K562 (cell line): ENCODE results near the gene XPO4. TPM values are rescaled to one million over a fixed set of nuclear protein-coding genes. Genes with fewer than 3 reads are reported as not detected.

Experiments used
- ATAC-seq: fragments of 200-7000 bp; cut with Tn5 transposase; 3 replicates; pipeline ENCODE4 v1.9.1; 2020; ENCODE audit warnings: moderate library complexity
- BruUV-seq: library from RNA; stranded (reverse); fragments of 400-500 nt; replicated peaks from 2 replicates; lab custom pipeline; 2021; lab: Mats Ljungman, UMichigan
- CTCF ChIA-PET: fragments of 300-600 bp; formaldehyde crosslinking; extraction: SDS; loops from one replicate; lab custom pipeline; 2021; ENCODE audit warnings: low intra/inter-chr PET ratio; lab: Yijun Ruan, JAX
- POLR2A ChIA-PET: fragments of 300-600, 350-650 bp; sonication (Branson Sonifier 250); formaldehyde crosslinking; extraction: SDS; loops from one replicate; lab custom pipeline; 2021; ENCODE audit warnings: antibody characterized with exemption, inconsistent platforms; lab: Yijun Ruan, JAX
- DNase-seq, 4 experiments: peaks; one replicate each; pipeline versions ENCODE4 v3.0.0 to v3.0.0-alpha.2; 2011 to 2018; ENCODE audit warnings: low spot score in 3 of 4, mixed read lengths in 3 of 4; ENCODE audit errors: extremely low read depth in 1 of 4
- FAIRE-seq: peaks from 2 replicates; lab custom pipeline; 2011; peaks lifted over from hg19 to GRCh38; lab: Jason Lieb, UNC
- H2AFZ ChIP-seq: 2 replicates; pipeline ENCODE4 v1.6.0; 2011; ENCODE audit warnings: low read depth, low read length, control low read depth, inconsistent platforms
- H3K27ac ChIP-seq: fragments of 200-600 bp; 3 replicates; pipeline ENCODE4 v1.8.0; 2011; ENCODE audit warnings: low read depth, mild to moderate bottlenecking, control low read depth, inconsistent platforms, low read length, moderate library complexity, mixed read lengths; ENCODE audit errors: extremely low read depth
- H3K27me3 ChIP-seq, 2 experiments: fragments of 300-600 bp in 1 of 2; 2 replicates in 1 of 2; 3 replicates in 1 of 2; pipeline versions ENCODE4 v1.6.0 to v1.8.0; 2011; ENCODE audit warnings: inconsistent platforms in 2 of 2, low read length in 2 of 2, mild to moderate bottlenecking in 1 of 2, mixed read lengths in 1 of 2, moderate library complexity in 1 of 2; ENCODE audit not compliant: control insufficient read depth in 2 of 2, insufficient read depth in 2 of 2
- H3K36me3 ChIP-seq: fragments of 300-600 bp; 3 replicates; pipeline ENCODE4 v1.8.0; 2011; ENCODE audit warnings: mild to moderate bottlenecking, low read length, inconsistent platforms; ENCODE audit not compliant: control insufficient read depth, insufficient read depth
- H3K4me1 ChIP-seq, 2 experiments: fragments of 200-600 bp in 1 of 2; replicated peaks in 1 of 2; 2 replicates in 1 of 2; 3 replicates in 1 of 2; pipeline versions ENCODE4 v1.5.1 to v1.8.0; 2011; ENCODE audit warnings: inconsistent platforms in 2 of 2, low read length in 2 of 2, mild to moderate bottlenecking in 1 of 2, mixed read lengths in 1 of 2, moderate library complexity in 1 of 2; ENCODE audit not compliant: control insufficient read depth in 2 of 2, insufficient read depth in 2 of 2
- H3K4me2 ChIP-seq: 2 replicates; pipeline ENCODE4 v1.6.1; 2011; ENCODE audit warnings: low read length, control low read depth, inconsistent platforms, mixed read lengths; ENCODE audit not compliant: insufficient read depth
- H3K4me3 ChIP-seq: fragments of 200-600 bp; sonication (generic), shearing (Covaris generic); 2 replicates; pipeline ENCODE4 v1.5.1; 2016; ENCODE audit warnings: control low read depth, inconsistent platforms
- H3K79me2 ChIP-seq: fragments of 200-600 bp; 3 replicates; pipeline ENCODE4 v1.8.0; 2011; ENCODE audit warnings: low read length, inconsistent platforms; ENCODE audit not compliant: control insufficient read depth, insufficient read depth
- H3K9ac ChIP-seq, 2 experiments: 2 replicates each; pipeline versions ENCODE4 v1.6.0 to v1.6.1; 2011; ENCODE audit warnings: low read depth in 2 of 2, low read length in 2 of 2, control low read depth in 1 of 2, inconsistent platforms in 1 of 2, mild to moderate bottlenecking in 1 of 2, mixed read lengths in 1 of 2; ENCODE audit not compliant: insufficient read depth in 1 of 2
- H3K9me1 ChIP-seq: one replicate; pipeline ENCODE4 v1.6.0; 2011; ENCODE audit warnings: inconsistent platforms, mild to moderate bottlenecking, low read length, moderate library complexity; ENCODE audit not compliant: control insufficient read depth, insufficient read depth
- H3K9me3 ChIP-seq: replicated peaks from 2 replicates; pipeline ENCODE4 v1.5.1; 2011; ENCODE audit warnings: low read depth, low read length, inconsistent platforms; ENCODE audit not compliant: control insufficient read depth, insufficient read depth
- H4K20me1 ChIP-seq: replicated peaks from 2 replicates; pipeline ENCODE4 v1.6.1; 2011; ENCODE audit warnings: low read length, inconsistent platforms, mixed read lengths; ENCODE audit not compliant: control insufficient read depth, insufficient read depth
- PCBP1 ChIP-seq: fragments of 200-400 bp; formaldehyde crosslinking; IDR thresholded peaks from 2 replicates; pipeline ENCODE4 v1.6.1; 2018; ENCODE audit warnings: mild to moderate bottlenecking, low read depth, low read length; ENCODE audit not compliant: poor library complexity, severe bottlenecking
- ZNF184 ChIP-seq: sonication (generic); formaldehyde crosslinking; IDR thresholded peaks from 2 replicates; pipeline ENCODE4 v1.5.0; 2020; ENCODE audit warnings: missing genetic modification reagents
- ZNF316 ChIP-seq: fragments of 450-650 bp; IDR thresholded peaks from 2 replicates; pipeline ENCODE4 v1.6.1; 2016
- WGBS: fragments of 100-300 bp; shearing (Covaris generic); methylation state at CpG from one replicate; pipeline ENCODE4 v1.1.6; 2016; ENCODE audit warnings: low coverage, mixed read lengths; ENCODE audit not compliant: insufficient coverage; ENCODE audit errors: missing lambda C conversion rate; 5-methylcytosine and 5-hydroxymethylcytosine counted together
- in situ Hi-C: fragments of 300-500 bp; cut with MboI; formaldehyde crosslinking; loops from 4 replicates; pipeline ENCODE4 v1.15.0; 2018; ENCODE audit warnings: inconsistent platforms, mixed read lengths
- intact Hi-C: fragments of 100-400 bp; cut with micrococcal nuclease; formaldehyde crosslinking; loops from 2 replicates; pipeline ENCODE4 v1.14.2; 2022
- polyA plus RNA-seq, 8 experiments: library from polyadenylated mRNA; depleted of rRNA in 4 of 8; stranded (reverse) in 5 of 8; unstranded in 3 of 8; fragments of >200 nt; fragmentation: Nextera tagmentation in 2 of 8; fragmentation: Illumina TruSeq in 1 of 8; extraction: Ambion mirVana in 2 of 8; extraction: Trizol in 1 of 8; gene quantifications; 2 replicates each; pipeline versions ENCODE4 v1.2.1 to v1.2.3, GENCODE V29; 2011 to 2014; ENCODE audit warnings: inconsistent platforms in 1 of 8, missing spikeins in 1 of 8
- total RNA-seq, 7 experiments: library from RNA; depleted of rRNA in 6 of 7; stranded (reverse); fragments of >200 nt in 6 of 7; fragmentation: Illumina TruSeq in 2 of 7; extraction: Trizol in 2 of 7; gene quantifications; 2 replicates each; pipeline versions ENCODE4 v1.2.1 to v1.2.3, GENCODE V29; 2011 to 2021; ENCODE audit warnings: low replicate concordance in 1 of 7

XPO4 gene
- total and polyA plus RNA-seq, 9 of the 15 experiments (the other 6 are each of a cell fraction or from before 2014, with no cell fraction given) = 5.5 to 25.1 (median 17.5) TPM

- Histone ChIP-seq H3K4me3 (no peak overlapping the region), H3K36me3 (peaks cover 16% of the 10 kb centered on the region; the same call in 1 of the 3 replicates), H3K9me1 (no peaks in the 10 kb centered on the region), H3K9ac (no peak overlapping the region), H3K9me3 (no peaks in the 10 kb centered on the region), H4K20me1 (no peaks in the 10 kb centered on the region), H3K4me1 (peaks cover 5 to 13% of the 10 kb centered on the region in 2 experiments; a peak in 3 of 5 replicates), H3K27ac (no peak overlapping the region), H3K79me2 (peaks cover 17% of the 10 kb centered on the region), H2AFZ (no peak overlapping the region), H3K4me2 (no peak overlapping the region), H3K27me3 (no peaks in the 10 kb centered on the region)
- ATAC-seq (no peak), FAIRE-seq (no peak), DNase-seq (no peak)
- POLR2A ChIA-PET = no interaction called here
- BruUV-seq = no TSS peak
- CTCF ChIA-PET = no interaction called here
- in situ Hi-C loops = no loop called here
- TF ChIP-seq ZNF316 (0 out of 2 replicates have a peak, but pooled peaks have one; percentile 9), PCBP1 (no peak)
- WGBS = 89% methylated on average over 1 of the region's 1 CpG
- intact Hi-C loops = no loop called here
Measured at GRCh38 chr13:20776751-20777150, 125.8 kb downstream of the XPO4 start.

GRCh38 chr13:20775961-20776360 is 126.6 kb downstream of the XPO4 start:
- Histone ChIP-seq H3K27ac (no peak overlapping the region), H4K20me1 (no peaks in the 10 kb centered on the region), H3K4me3 (no peak overlapping the region), H3K9me3 (no peaks in the 10 kb centered on the region), H2AFZ (no peak overlapping the region), H3K4me1 (peaks cover 5 to 13% of the 10 kb centered on the region in 2 experiments; a peak in 3 of 5 replicates), H3K9me1 (no peaks in the 10 kb centered on the region), H3K4me2 (no peak overlapping the region), H3K36me3 (peaks cover 16% of the 10 kb centered on the region; the same call in 1 of the 3 replicates), H3K9ac (no peak overlapping the region)
- DNase-seq (no peak), ATAC-seq (no peak), FAIRE-seq (no peak)
- POLR2A ChIA-PET = no interaction called here
- WGBS = 94% methylated on average over 2 of the region's 2 CpGs
- CTCF ChIA-PET = no interaction called here
- intact Hi-C loops (no loop called here), in situ Hi-C loops (no loop called here)
- BruUV-seq = no TSS peak
- TF ChIP-seq ZNF184 (CRISPR knock-in tag) = no peak
- TF ChIP-seq, all 486 proteins: peak for 0
- Histone ChIP-seq H3K27me3 (no peaks in the 10 kb centered on the region), H3K79me2 (peaks cover 21% of the 10 kb centered on the region)
